GM12878 (cell line): Measurements from ENCODE around the gene FAM241A. TPM values are rescaled to one million over a fixed set of nuclear protein-coding genes. Genes with fewer than 3 reads are reported as not detected.

ENCODE experiments used
- ATAC-seq: fragments of 200-7000 bp; cut with Tn5 transposase; 3 replicates; pipeline ENCODE4 v1.9.1; 2020; ENCODE audit warnings: mild to moderate bottlenecking, moderate library complexity
- BruUV-seq: library from RNA; stranded (reverse); fragments of 400-500 nt; replicated peaks from 2 replicates; lab custom pipeline; 2021; lab: Mats Ljungman, UMichigan
- CTCF ChIA-PET: fragments of 300-600 bp; sonication (Branson Sonifier 250); formaldehyde crosslinking; extraction: SDS; loops from one replicate; lab custom pipeline; 2021; ENCODE audit warnings: inconsistent platforms; lab: Yijun Ruan, JAX
- POLR2A ChIA-PET: fragments of 350-600 bp; formaldehyde crosslinking; extraction: SDS; loops from one replicate; lab custom pipeline; 2021; ENCODE audit warnings: inconsistent platforms; lab: Charles Lee
- RAD21 ChIA-PET: fragments of 300-600 bp; sonication (Branson Sonifier 250); formaldehyde crosslinking; loops from one replicate; lab custom pipeline; 2023; ENCODE audit warnings: antibody characterized with exemption; ENCODE audit not compliant: unreplicated experiment; lab: Charles Lee
- SMC1A ChIA-PET: fragments of 300-600 bp; sonication (Branson Sonifier 250); formaldehyde crosslinking; loops from one replicate; lab custom pipeline; 2023; ENCODE audit not compliant: unreplicated experiment, uncharacterized antibody; lab: Charles Lee
- DNase-seq: peaks from one replicate; pipeline ENCODE4 v3.0.0-alpha.2; 2011; ENCODE audit warnings: low read depth, low spot score
- FAIRE-seq: peaks from 3 replicates; lab custom pipeline; 2011; peaks lifted over from hg19 to GRCh38; lab: Jason Lieb, UNC
- H2AFZ ChIP-seq: 2 replicates; pipeline ENCODE4 v1.6.0; 2011; ENCODE audit warnings: low read depth, low read length, control low read depth; ENCODE audit not compliant: control insufficient read depth
- H3K27ac ChIP-seq: 2 replicates; pipeline ENCODE4 v1.5.1; 2011; ENCODE audit warnings: control low read depth; ENCODE audit not compliant: control insufficient read depth, insufficient read depth
- H3K27me3 ChIP-seq, 2 experiments: replicated peaks in 1 of 2; 2 replicates each; pipeline versions ENCODE4 v1.6.0 to v1.6.1; 2011; ENCODE audit warnings: low read length in 1 of 2; ENCODE audit not compliant: control insufficient read depth in 2 of 2, insufficient read depth in 2 of 2
- H3K36me3 ChIP-seq, 2 experiments: 2 replicates each; pipeline ENCODE4 v1.5.1; 2011; ENCODE audit warnings: low read length in 1 of 2; ENCODE audit not compliant: control insufficient read depth in 2 of 2, insufficient read depth in 2 of 2
- H3K4me1 ChIP-seq: 2 replicates; pipeline ENCODE4 v1.6.1; 2011; ENCODE audit warnings: mild to moderate bottlenecking, low read length, moderate library complexity, mixed read lengths; ENCODE audit not compliant: control insufficient read depth, insufficient read depth
- H3K4me2 ChIP-seq: 2 replicates; pipeline ENCODE4 v1.6.0; 2011; ENCODE audit warnings: control low read depth; ENCODE audit not compliant: control insufficient read depth, insufficient read depth
- H3K4me3 ChIP-seq: fragments of 200-600 bp; sonication (generic); 2 replicates; pipeline ENCODE4 v1.5.1; 2016
- H3K79me2 ChIP-seq: 2 replicates; pipeline ENCODE4 v1.6.0; 2011; ENCODE audit warnings: low read length; ENCODE audit not compliant: control insufficient read depth, insufficient read depth
- H3K9ac ChIP-seq: 2 replicates; pipeline ENCODE4 v1.8.0; 2011; ENCODE audit warnings: low read length, control low read depth, mixed read lengths; ENCODE audit not compliant: control insufficient read depth, insufficient read depth
- H3K9me3 ChIP-seq: replicated peaks from 3 replicates; pipeline ENCODE4 v1.5.1; 2011; ENCODE audit warnings: mild to moderate bottlenecking, low read length; ENCODE audit not compliant: control insufficient read depth, insufficient read depth
- H4K20me1 ChIP-seq: 2 replicates; pipeline ENCODE4 v1.6.0; 2011; ENCODE audit not compliant: control insufficient read depth, insufficient read depth
- CTCF ChIP-seq, 3 experiments: IDR thresholded peaks in 2 of 3; conservative IDR thresholded peaks in 1 of 3; 2 replicates each; pipeline ENCODE4 v1.5.1; 2011; ENCODE audit warnings: low read depth in 3 of 3, low read length in 3 of 3, mild to moderate bottlenecking in 3 of 3, control low read depth in 2 of 3, moderate library complexity in 2 of 3, inconsistent platforms in 1 of 3, mixed read lengths in 1 of 3; ENCODE audit not compliant: control insufficient read depth in 2 of 3, insufficient read depth in 1 of 3; ENCODE audit errors: extremely low read depth in 1 of 3
- FOXK2 ChIP-seq: fragments of 450-650 bp; IDR thresholded peaks from 2 replicates; pipeline ENCODE4 v1.6.1; 2017; ENCODE audit warnings: mild to moderate bottlenecking, moderate library complexity
- NFYB ChIP-seq: IDR thresholded peaks from 2 replicates; pipeline ENCODE4 v1.6.1; 2011; ENCODE audit warnings: low read depth, mild to moderate bottlenecking, low read length, improper control_type of control experiment, moderate library complexity; ENCODE audit not compliant: insufficient read depth
- NRF1 ChIP-seq: conservative IDR thresholded peaks from 2 replicates; pipeline ENCODE4 v1.6.1; 2011; ENCODE audit warnings: mild to moderate bottlenecking, low read depth, low read length, improper control_type of control experiment
- PRDM15 ChIP-seq: fragments of 450-650 bp; formaldehyde crosslinking; IDR thresholded peaks from 2 replicates; pipeline ENCODE4 v1.4.0; 2020; ENCODE audit warnings: mild to moderate bottlenecking, moderate library complexity
- RBBP5 ChIP-seq: fragments of 200-600 bp; sonication (generic); conservative IDR thresholded peaks from 2 replicates; pipeline ENCODE4 v1.6.1; 2016
- RELA ChIP-seq: fragments of 450-650 bp; IDR thresholded peaks from 2 replicates; pipeline ENCODE4 v1.8.0; 2014; ENCODE audit warnings: borderline replicate concordance; ENCODE audit not compliant: partially characterized antibody
- TCF7 ChIP-seq: IDR thresholded peaks from 2 replicates; pipeline ENCODE4 v1.6.1; 2014; ENCODE audit warnings: antibody characterized with exemption, borderline replicate concordance
- ZBTB33 ChIP-seq: fragments of 450-650 bp; IDR thresholded peaks from 2 replicates; pipeline ENCODE4 v1.6.1; 2017; ENCODE audit warnings: mild to moderate bottlenecking
- WGBS: methylation state at CpG from one replicate; pipeline ENCODE4 v1.1.6; 2016; ENCODE audit warnings: low lambda C conversion rate; ENCODE audit not compliant: insufficient replicate concordance, insufficient coverage; ENCODE audit errors: missing lambda C conversion rate; 5-methylcytosine and 5-hydroxymethylcytosine counted together
- in situ Hi-C: fragments of 300-500 bp; cut with MboI; formaldehyde crosslinking; loops from 9 replicates; pipeline ENCODE4 v1.14.3; 2018; ENCODE audit warnings: mixed read lengths
- intact Hi-C: fragments of 100-400 bp; cut with micrococcal nuclease; formaldehyde crosslinking; loops from one replicate; pipeline ENCODE4 v1.14.2; 2022; ENCODE audit not compliant: unreplicated experiment
- polyA plus RNA-seq, 11 experiments: library from polyadenylated mRNA; depleted of rRNA in 4 of 11; unstranded in 6 of 11; stranded (reverse) in 5 of 11; fragments of >200 nt; fragmentation: Nextera tagmentation in 4 of 11; fragmentation: Illumina TruSeq in 1 of 11; extraction: Ambion mirVana in 4 of 11; extraction: Trizol in 1 of 11; gene quantifications; 1 replicate in 1 of 11; 2 replicates in 10 of 11; pipeline versions ENCODE4 v1.2.1 to v1.2.3, GENCODE V29; 2011 to 2016; ENCODE audit warnings: inconsistent platforms in 2 of 11, missing spikeins in 2 of 11, low read depth in 1 of 11
- total RNA-seq, 4 experiments: library from RNA; depleted of rRNA in 3 of 4; stranded (reverse); fragments of >200 nt in 3 of 4; fragmentation: Illumina TruSeq in 1 of 4; extraction: Trizol in 1 of 4; gene quantifications; 2 replicates each; pipeline versions ENCODE4 v1.2.1 to v1.2.3, GENCODE V29; 2013 to 2021

Gene FAM241A
- total and polyA plus RNA-seq, 10 of the 15 experiments (the other 5 are each of a cell fraction or from before 2014, with no cell fraction given), result 0.20 to 7.5 (median 2.4) TPM

- TF ChIP-seq CTCF (IDR thresholded peaks at IDR 0.05 in 2 of 3, conservative IDR thresholded peaks at IDR 0.05 in 1 of 3; ENCODE audit: control insufficient read depth in 2 of 3, extremely low read depth in 1 of 3, insufficient read depth in 1 of 3, low read depth in 3 of 3, low read length in 3 of 3) (peak in 2 of 3 experiments; percentile 20 to 49; a peak in 4 of 6 replicates), FOXK2 (no peak), TCF7 (no peak), NFYB (no peak)
These were observed 69.4 kb downstream of the FAM241A start (continued) for GRCh38 chr4:112214390-112215264.

- SMC1A ChIA-PET, result interaction anchor here (0.9 to 1.9 kb wide), 4 partner anchors 10 to 72 kb away, joined by 3 to 6 read pairs (median 3); no protein-coding TSS in a partner anchor
- H3K9me3 ChIP-seq, result peaks cover 2% of the 10 kb centered on the region; the same call in 2 of the 3 replicates
- no TSS peak for BruUV-seq
- no peaks in the 10 kb centered on the region for H3K79me2 ChIP-seq
- ATAC-seq (no peak), DNase-seq (no peak), FAIRE-seq (no peak)
- no peaks in the 10 kb centered on the region for H4K20me1 ChIP-seq
- H3K27me3 ChIP-seq, result no peaks in the 10 kb centered on the region
- RAD21 ChIA-PET, result no interaction called here
- CTCF ChIA-PET, result interaction anchor here (0.6 to 2.2 kb wide), 5 partner anchors 16 to 305 kb away, joined by 3 to 5 read pairs (median 3); no protein-coding TSS in a partner anchor
- H3K4me3 ChIP-seq, result no peak overlapping the region
- no peak overlapping the region for H3K9ac ChIP-seq
- POLR2A ChIA-PET, result interaction anchor here (0.6 kb wide), 1 partner anchor 23 kb away, joined by 5 read pairs; no protein-coding TSS in a partner anchor
- TF ChIP-seq NRF1 (no peak), PRDM15 (no peak), RELA (no peak), ZBTB33 (no peak), RBBP5 (no peak)
- intact Hi-C loops, result no loop called here
- H3K4me1 ChIP-seq, result no peaks in the 10 kb centered on the region
- no peak overlapping the region for H2AFZ ChIP-seq
- WGBS, result 84% methylated on average over 7 of the region's 7 CpGs
- no peaks in the 10 kb centered on the region for H3K36me3 ChIP-seq
- in situ Hi-C loops, result no loop called here
- H3K4me2 ChIP-seq, result no peak overlapping the region
- H3K27ac ChIP-seq, result no peak overlapping the region
These were observed 74.6 kb downstream of the FAM241A start for GRCh38 chr4:112219826-112220366.
